Measurements from ENCODE around the gene HELZ. TPM values are rescaled to one million over a fixed set of nuclear protein-coding genes. Genes with fewer than 3 reads are reported as not detected.

The HELZ gene
- total and polyA plus RNA-seq, 2 donors (not counting 1 experiment from before 2014, with no cell fraction given), result 10.4 to 97.8 TPM

GRCh38 chr17:67223924-67224323 lies 21.1 kb downstream of the HELZ start:
- Histone ChIP-seq H4K20me1 (ENCODE audit: control insufficient read depth, insufficient read depth, low read length, poor library complexity, severe bottlenecking) (peaks cover 87% of the 10 kb centered on the region), H3K27ac (ENCODE audit: low read length in 2 of 2) (no peak overlapping the region), H3K9ac (ENCODE audit: low read length) (no peak overlapping the region), H3K4me2 (replicated peaks; ENCODE audit: low read depth, low read length, poor library complexity, severe bottlenecking) (no peak overlapping the region), H3K4me1 (ENCODE audit: control insufficient read depth in 2 of 2, insufficient read depth in 2 of 2, low read length in 2 of 2) (no peaks in the 10 kb centered on the region), H3K9me3 (ENCODE audit: control extremely low read depth in 1 of 3, control insufficient read depth in 2 of 3, insufficient read depth in 1 of 3, low read length in 2 of 3) (no peaks in the 10 kb centered on the region), H3K79me2 (ENCODE audit: control insufficient read depth, insufficient read depth, low read length) (peaks cover 99% of the 10 kb centered on the region), H3K4me3 (ENCODE audit: control extremely low read depth in 1 of 5, extremely low read depth in 1 of 5, insufficient read depth in 1 of 5, low read depth in 2 of 5, low read length in 4 of 5) (no peak overlapping the region), H3K36me3 (replicated peaks in 1 of 2; ENCODE audit: control extremely low read depth in 1 of 2, control insufficient read depth in 1 of 2, extremely low read depth in 1 of 2, insufficient read depth in 2 of 2, low read length in 1 of 2) (peaks cover 0 to 8% of the 10 kb centered on the region in 2 experiments), H3K27me3 (replicated peaks in 1 of 4; ENCODE audit: control extremely low read depth in 1 of 4, control insufficient read depth in 3 of 4, insufficient read depth in 4 of 4, low read length in 3 of 4) (no peaks in the 10 kb centered on the region), H2AFZ (ENCODE audit: insufficient read depth, low read depth, low read length, poor library complexity, severe bottlenecking) (no peak overlapping the region)
- Mint-ChIP-seq H3K4me3 (no peak overlapping the region), H3K27me3 (no peaks in the 10 kb centered on the region), H3K4me1 (peaks cover 17% of the 10 kb centered on the region), H3K27ac (no peak overlapping the region), H3K9me3 (ENCODE audit: insufficient read depth) (no peaks in the 10 kb centered on the region)
- intact Hi-C loops (cut with micrococcal nuclease), result loop anchor here (5.0 kb wide), 1 partner anchor 68 kb away; no protein-coding TSS in a partner anchor
- TF ChIP-seq EZH2 (IDR thresholded peaks at IDR 0.05; ENCODE audit: borderline replicate concordance, insufficient read depth, low read depth, low read length, poor library complexity, severe bottlenecking) (no peak), CTCF (IDR thresholded peaks at IDR 0.05) (no peak)
- ChIA-PET CTCF (interaction anchor here (0.6 kb wide), 1 partner anchor 109 kb away, joined by 5 read pairs; no protein-coding TSS in a partner anchor), POLR2A (no interaction called here)
- ATAC-seq (ENCODE audit: low read depth), result no peak
- WGBS (ENCODE audit: insufficient coverage), result 94% methylated on average over 6 of the region's 6 CpGs
- no peak for DNase-seq

GRCh38 chr17:67221062-67221998 lies 23.7 kb downstream of the HELZ start:
- H3K4me1 Mint-ChIP-seq, result peaks cover 14% of the 10 kb centered on the region
- Histone ChIP-seq H4K20me1 (ENCODE audit: control insufficient read depth, insufficient read depth, low read length, poor library complexity, severe bottlenecking) (peaks cover 96% of the 10 kb centered on the region), H3K9me3 (ENCODE audit: control extremely low read depth in 1 of 3, control insufficient read depth in 2 of 3, insufficient read depth in 1 of 3, low read length in 2 of 3) (no peaks in the 10 kb centered on the region), H3K27ac (ENCODE audit: low read length in 2 of 2) (no peak overlapping the region), H3K4me1 (ENCODE audit: control insufficient read depth in 2 of 2, insufficient read depth in 2 of 2, low read length in 2 of 2) (no peaks in the 10 kb centered on the region), H3K79me2 (ENCODE audit: control insufficient read depth, insufficient read depth, low read length) (peaks cover 96% of the 10 kb centered on the region), H3K4me2 (replicated peaks; ENCODE audit: low read depth, low read length, poor library complexity, severe bottlenecking) (no peak overlapping the region), H2AFZ (ENCODE audit: insufficient read depth, low read depth, low read length, poor library complexity, severe bottlenecking) (no peak overlapping the region), H3K36me3 (replicated peaks in 1 of 2; ENCODE audit: control extremely low read depth in 1 of 2, control insufficient read depth in 1 of 2, extremely low read depth in 1 of 2, insufficient read depth in 2 of 2, low read length in 1 of 2) (peaks cover 3 to 27% of the 10 kb centered on the region in 2 experiments), H3K4me3 (ENCODE audit: control extremely low read depth in 1 of 5, extremely low read depth in 1 of 5, insufficient read depth in 1 of 5, low read depth in 2 of 5, low read length in 4 of 5) (no peak overlapping the region), H3K9ac (ENCODE audit: low read length) (no peak overlapping the region), H3K27me3 (replicated peaks in 1 of 4; ENCODE audit: control extremely low read depth in 1 of 4, control insufficient read depth in 3 of 4, insufficient read depth in 4 of 4, low read length in 3 of 4) (no peaks in the 10 kb centered on the region)
- no peaks in the 10 kb centered on the region for H3K9me3 Mint-ChIP-seq (ENCODE audit: insufficient read depth)
- CTCF ChIA-PET, result interaction anchor here (0.5 to 1.7 kb wide), 6 partner anchors 18 to 467 kb away, joined by 3 to 6 read pairs (median 4); no protein-coding TSS in a partner anchor
- H3K4me3 Mint-ChIP-seq, result no peak overlapping the region
- WGBS (ENCODE audit: insufficient coverage), result 89% methylated on average over 1 of the region's 5 CpGs
- H3K27ac Mint-ChIP-seq, result no peak overlapping the region
- ATAC-seq (ENCODE audit: low read depth) (no peak), DNase-seq (peak; percentile 28)
- intact Hi-C loops (cut with micrococcal nuclease), result loop anchor here (5.0 kb wide), 1 partner anchor 71 kb away; no protein-coding TSS in a partner anchor
- no peaks in the 10 kb centered on the region for H3K27me3 Mint-ChIP-seq
- TF ChIP-seq EZH2 (IDR thresholded peaks at IDR 0.05; ENCODE audit: borderline replicate concordance, insufficient read depth, low read depth, low read length, poor library complexity, severe bottlenecking) (no peak), CTCF (IDR thresholded peaks at IDR 0.05) (peak; percentile 26)
- POLR2A ChIA-PET, result interaction anchor here (0.6 kb wide), 1 partner anchor 55 kb away, joined by 6 read pairs; no protein-coding TSS in a partner anchor

All from B cell (primary cell).